ENCODE measurements around the gene TSSK6.

TSSK6 gene

GRCh38 chr19:19502808-19503602, 12.3 kb downstream of the TSSK6 start:
- DNase-seq, result no peak

GRCh38 chr19:19502281-19502680, 13.1 kb downstream of the TSSK6 start:
- DNase-seq, result no peak

GRCh38 chr19:19501798-19502197, 13.6 kb downstream of the TSSK6 start:
- DNase-seq, result no peak

- DNase-seq, result no peak
Observed at GRCh38 chr19:19500975-19501644, 14.2 kb downstream of the TSSK6 start.

- DNase-seq, result no peak
Observed at GRCh38 chr19:19499272-19499995, 15.9 kb downstream of the TSSK6 start.

GRCh38 chr19:19498255-19498991, 16.9 kb downstream of the TSSK6 start:
- no peak for DNase-seq

GRCh38 chr19:19495614-19496603, 19.4 kb downstream of the TSSK6 start:
- DNase-seq, result no peak

DNA sequence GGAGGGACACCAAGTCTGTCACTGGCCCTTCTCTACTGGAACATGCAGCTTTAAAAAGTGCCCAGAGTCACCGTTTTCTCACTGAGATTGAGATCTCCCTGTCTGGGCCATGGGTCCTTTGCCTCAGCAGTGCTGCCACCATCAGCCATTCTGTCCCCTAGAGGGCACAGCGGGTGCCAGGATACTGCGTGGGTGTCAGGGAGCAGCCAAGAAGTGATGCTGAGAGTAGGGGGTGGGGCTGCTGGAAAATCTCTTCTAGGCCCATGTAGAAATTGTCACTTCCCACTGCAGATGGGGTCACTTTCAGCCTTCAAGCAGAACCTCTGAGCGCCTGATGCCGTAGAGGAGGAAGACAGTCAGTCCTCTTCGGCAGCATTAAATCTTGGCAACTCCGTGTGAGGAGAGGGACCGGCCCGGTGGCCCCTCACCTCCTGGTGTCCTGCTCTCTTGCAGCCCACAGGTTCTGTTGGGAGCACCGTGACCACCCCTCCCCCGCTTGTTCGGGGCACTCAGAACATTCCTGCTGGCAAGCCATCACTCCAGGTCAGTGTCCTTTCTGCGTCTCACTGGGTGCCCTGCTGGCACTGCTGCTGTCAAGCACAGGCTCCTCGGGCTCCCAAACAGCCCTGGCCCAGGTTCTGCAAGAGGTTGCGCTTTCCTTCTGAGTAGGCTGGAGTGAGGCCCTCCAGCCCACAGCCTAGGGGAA, 21.4 kb downstream of the TSSK6 start:
- no peak for DNase-seq

GRCh38 chr19:19492026-19492610, 23.2 kb downstream of the TSSK6 start:
- DNase-seq, result no peak

GRCh38 chr19:19491321-19492025, 23.9 kb downstream of the TSSK6 start:
- no peak for DNase-seq

DNA sequence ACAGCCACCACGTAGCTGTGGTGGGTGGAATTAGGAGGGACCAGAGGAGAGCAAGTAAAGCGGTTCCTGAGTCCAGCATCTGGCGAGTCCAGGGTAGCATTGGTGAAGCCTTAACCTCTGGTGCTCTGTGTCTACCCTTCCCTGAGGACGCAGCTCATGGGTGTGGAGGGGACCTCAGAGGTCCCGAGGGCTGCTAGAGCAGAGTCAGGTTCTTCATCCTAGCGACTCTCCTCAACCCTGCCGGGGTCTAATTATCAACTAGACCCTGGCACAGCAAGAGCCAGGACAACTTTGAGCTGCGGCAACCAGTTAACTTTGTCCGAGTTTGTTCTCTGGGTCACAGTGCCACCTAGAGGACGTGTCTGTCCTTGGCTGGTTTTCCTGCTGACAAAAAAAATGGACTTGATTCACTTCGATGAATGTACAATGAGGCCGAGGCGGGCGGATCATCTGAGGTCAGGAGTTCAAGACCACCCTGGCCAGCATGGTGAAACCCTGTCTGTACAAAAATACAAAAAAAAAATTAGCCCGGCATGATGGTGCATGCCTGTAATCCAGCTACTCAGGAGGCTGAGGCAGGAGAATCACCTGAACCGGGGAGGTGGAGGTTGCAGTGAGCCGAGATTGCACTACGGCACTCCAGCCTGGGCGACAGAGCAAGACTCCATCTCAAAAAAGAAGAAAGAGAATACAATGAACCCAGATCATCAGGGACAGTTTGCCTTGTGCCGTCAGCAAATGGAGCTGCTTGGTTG, 25.0 kb downstream of the TSSK6 start:
- peak; percentile 78 for DNase-seq

GRCh38 chr19:19489804-19490204, 25.5 kb downstream of the TSSK6 start:
- DNase-seq, result no peak

GRCh38 chr19:19488875-19489690, 26.3 kb downstream of the TSSK6 start:
- DNase-seq, result peak; percentile 60

GRCh38 chr19:19487950-19488874, 27.1 kb downstream of the TSSK6 start:
- no peak for DNase-seq

GRCh38 chr19:19487077-19487949, 28.0 kb downstream of the TSSK6 start:
- no peak for DNase-seq

Data from RPMI8226 (cell line).